ENCODE data around the gene RNF180.

- TF ChIP-seq TAF1 (IDR thresholded peaks at IDR 0.05; ENCODE audit: low read depth, low read length) (no peak), JUN (IDR thresholded peaks at IDR 0.05; ENCODE audit: low read depth, low read length) (no peak), CTCF (IDR thresholded peaks at IDR 0.05; ENCODE audit: control extremely low read depth in 1 of 3, insufficient read depth in 1 of 3, low read depth in 1 of 3, low read length in 3 of 3) (no peak), BRCA1 (IDR thresholded peaks at IDR 0.05; ENCODE audit: low read depth, low read length) (no peak)
Measured at GRCh38 chr5:64340293-64340692, 174.7 kb downstream of the RNF180 start.
